ENCODE data around the gene TMTC4.

TMTC4 gene

DNA sequence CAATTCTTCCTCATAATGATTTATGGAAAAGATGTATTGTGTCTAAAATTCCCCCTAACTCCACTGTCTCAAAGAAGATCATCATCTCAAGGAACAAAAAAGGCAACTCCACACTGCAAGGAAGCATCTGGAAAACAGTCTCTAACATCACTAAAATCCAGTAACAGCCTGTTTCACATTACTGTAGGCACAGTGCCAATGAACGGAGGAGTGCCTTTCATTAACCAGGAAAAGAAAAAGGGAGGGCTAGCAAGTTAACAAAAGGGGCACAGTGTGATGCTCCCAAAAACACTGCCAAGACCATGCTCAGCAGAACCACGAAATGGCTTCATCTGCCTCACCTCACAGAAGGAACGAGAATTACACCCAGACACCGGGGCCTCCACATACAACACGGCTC is 8.5 kb downstream of the TMTC4 start:
- H3K4me3 ChIP-seq (ENCODE audit: insufficient read depth, low read depth, low read length) = no peak overlapping the region
- H3K9me3 ChIP-seq (ENCODE audit: control insufficient read depth, low read length) = no peaks in the 10 kb centered on the region
- H3K36me3 ChIP-seq (ENCODE audit: control insufficient read depth, insufficient read depth, low read length) = peaks cover 40% of the 10 kb centered on the region
- WGBS, 2 experiments = 92 to 94% methylated on average over 5 of the region's 5 CpGs
- H3K27ac ChIP-seq (ENCODE audit: insufficient read depth, low read depth, low read length, poor library complexity, severe bottlenecking) = no peak overlapping the region
- no peaks in the 10 kb centered on the region for H3K4me1 ChIP-seq (ENCODE audit: control insufficient read depth, insufficient read depth, low read length)
- H3K27me3 ChIP-seq (ENCODE audit: control insufficient read depth, insufficient read depth, low read length, poor library complexity, severe bottlenecking) = no peaks in the 10 kb centered on the region

DNA sequence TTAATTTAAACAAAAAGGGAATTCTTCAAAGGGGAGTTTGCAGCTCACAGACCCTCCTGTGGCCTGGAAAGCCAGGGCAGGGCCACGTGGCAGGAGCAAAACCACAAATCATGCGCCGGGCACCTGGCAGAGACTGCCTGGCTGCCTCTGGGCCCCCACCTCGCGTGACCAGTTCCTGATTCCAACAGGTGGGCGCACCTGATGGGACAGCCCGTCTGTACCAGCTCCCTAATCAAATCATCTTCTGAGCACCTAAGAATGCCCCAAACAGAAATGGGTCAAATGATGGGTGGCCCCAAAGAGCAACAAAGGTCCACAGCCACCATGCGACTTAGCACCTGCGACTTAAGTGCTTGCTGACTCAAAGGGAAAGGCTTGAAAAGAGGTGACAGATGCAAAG is 9.2 kb downstream of the TMTC4 start:
- Histone ChIP-seq H3K4me1 (ENCODE audit: control insufficient read depth, insufficient read depth, low read length) (no peaks in the 10 kb centered on the region), H3K9me3 (ENCODE audit: control insufficient read depth, low read length) (no peaks in the 10 kb centered on the region), H3K4me3 (ENCODE audit: insufficient read depth, low read depth, low read length) (no peak overlapping the region), H3K27me3 (ENCODE audit: control insufficient read depth, insufficient read depth, low read length, poor library complexity, severe bottlenecking) (no peaks in the 10 kb centered on the region), H3K36me3 (ENCODE audit: control insufficient read depth, insufficient read depth, low read length) (peaks cover 42% of the 10 kb centered on the region), H3K27ac (ENCODE audit: insufficient read depth, low read depth, low read length, poor library complexity, severe bottlenecking) (no peak overlapping the region)
- 94 to 97% methylated on average over 9 of the region's 9 CpGs for WGBS, 2 experiments

DNA sequence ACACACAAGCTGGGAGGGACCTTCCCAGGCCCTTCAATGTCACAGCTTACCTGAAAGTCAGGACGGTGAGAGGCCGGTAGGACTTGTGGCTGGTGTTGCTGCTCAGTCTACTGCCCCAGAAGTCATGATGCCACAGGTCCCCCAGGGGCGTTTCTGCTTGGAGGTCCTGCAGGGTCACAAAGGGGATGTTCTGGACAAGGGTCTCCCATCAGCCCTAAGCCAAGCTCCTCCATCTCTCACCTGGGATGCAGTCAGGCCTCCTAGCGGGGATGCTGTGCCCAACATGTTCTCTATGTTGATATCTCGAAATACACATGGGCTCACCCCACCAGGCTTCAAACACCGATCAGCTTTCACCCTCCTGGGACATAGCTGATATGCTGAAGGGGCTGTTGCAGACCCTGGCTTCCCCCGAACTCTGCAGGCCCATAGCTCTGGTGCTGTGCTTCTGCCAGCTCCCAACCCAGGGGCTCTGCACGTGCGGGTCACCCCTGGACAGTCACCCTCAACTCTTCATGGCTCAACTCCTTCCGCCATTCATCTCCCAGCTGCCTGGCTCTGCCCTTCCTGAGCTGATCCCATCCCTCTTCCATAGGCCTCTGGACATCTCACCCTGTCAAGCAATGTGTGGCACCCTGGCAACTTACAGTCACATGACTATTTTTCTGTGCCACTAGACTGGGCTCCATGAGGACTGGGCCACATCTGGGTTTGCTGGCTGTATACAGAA is 10.3 kb downstream of the TMTC4 start:
- 95% methylated on average over 10 of the region's 10 CpGs for WGBS, 2 experiments
- H3K27ac ChIP-seq (ENCODE audit: insufficient read depth, low read depth, low read length, poor library complexity, severe bottlenecking) = no peak overlapping the region
- H3K9me3 ChIP-seq (ENCODE audit: control insufficient read depth, low read length) = no peaks in the 10 kb centered on the region
- no peak overlapping the region for H3K4me3 ChIP-seq (ENCODE audit: insufficient read depth, low read depth, low read length)
- H3K36me3 ChIP-seq (ENCODE audit: control insufficient read depth, insufficient read depth, low read length) = peaks cover 42% of the 10 kb centered on the region
- H3K27me3 ChIP-seq (ENCODE audit: control insufficient read depth, insufficient read depth, low read length, poor library complexity, severe bottlenecking) = no peaks in the 10 kb centered on the region
- H3K4me1 ChIP-seq (ENCODE audit: control insufficient read depth, insufficient read depth, low read length) = no peaks in the 10 kb centered on the region

DNA sequence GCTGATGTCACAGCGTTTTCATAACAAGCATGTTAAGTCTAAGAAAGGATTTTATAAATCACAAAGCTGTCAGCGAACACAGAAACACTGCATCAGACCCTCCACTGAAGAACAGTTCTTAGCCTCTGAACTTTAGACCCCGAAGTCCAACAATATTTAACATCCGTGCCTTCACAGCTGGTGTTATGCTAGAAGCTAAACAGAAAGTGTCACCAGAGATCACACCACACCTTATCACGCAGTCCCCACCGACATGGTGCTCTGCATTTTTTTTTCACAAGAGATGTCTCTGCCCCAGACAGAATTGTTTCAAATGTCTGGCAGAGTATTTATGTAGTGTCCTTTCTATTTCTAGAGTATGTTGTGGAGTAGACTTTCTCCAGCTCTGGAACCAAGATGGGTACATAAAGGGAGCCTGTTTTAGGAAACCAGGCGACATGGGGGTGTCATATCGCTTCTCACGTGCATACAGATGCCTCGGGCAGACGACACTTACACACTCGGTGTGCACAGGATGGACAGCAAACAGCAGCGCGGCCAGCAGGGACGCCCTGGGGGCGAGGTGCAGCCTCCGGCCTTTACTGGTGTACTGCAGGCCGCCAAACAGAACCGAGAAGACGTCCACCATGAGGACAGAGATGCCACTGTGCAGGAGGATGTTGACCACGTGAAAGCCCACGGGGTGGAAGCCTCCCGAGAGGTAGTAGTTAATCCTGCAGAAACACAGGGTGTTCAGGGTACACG is 12.0 kb downstream of the TMTC4 start:
- Histone ChIP-seq H3K4me1 (ENCODE audit: control insufficient read depth, insufficient read depth, low read length) (no peaks in the 10 kb centered on the region), H3K9me3 (ENCODE audit: control insufficient read depth, low read length) (no peaks in the 10 kb centered on the region), H3K27me3 (ENCODE audit: control insufficient read depth, insufficient read depth, low read length, poor library complexity, severe bottlenecking) (no peaks in the 10 kb centered on the region), H3K27ac (ENCODE audit: insufficient read depth, low read depth, low read length, poor library complexity, severe bottlenecking) (no peak overlapping the region), H3K36me3 (ENCODE audit: control insufficient read depth, insufficient read depth, low read length) (peaks cover 38% of the 10 kb centered on the region), H3K4me3 (ENCODE audit: insufficient read depth, low read depth, low read length) (no peak overlapping the region)
- WGBS, 2 experiments = 90 to 94% methylated on average over 24 of the region's 24 CpGs

DNA sequence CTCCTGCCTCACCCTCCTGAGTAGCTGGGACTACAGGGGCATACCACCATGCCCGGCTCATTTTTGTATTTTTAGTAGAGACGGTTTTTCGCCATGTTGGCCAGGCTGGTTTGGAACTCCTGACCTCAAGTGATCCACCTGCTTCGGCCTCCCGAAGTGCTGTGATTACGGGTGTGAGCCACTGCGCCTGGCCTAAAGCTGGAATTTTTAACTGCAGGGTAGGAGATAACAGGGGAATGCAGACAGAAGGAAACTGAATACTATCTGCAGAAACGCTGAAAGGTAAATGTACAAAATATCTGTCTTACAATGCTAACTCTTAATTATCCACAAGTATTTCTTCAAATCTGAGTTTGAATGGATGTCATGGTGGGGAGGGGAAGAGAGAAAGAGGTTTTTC is 13.8 kb downstream of the TMTC4 start:
- Histone ChIP-seq H3K4me1 (ENCODE audit: control insufficient read depth, insufficient read depth, low read length) (no peaks in the 10 kb centered on the region), H3K4me3 (ENCODE audit: insufficient read depth, low read depth, low read length) (no peak overlapping the region), H3K9me3 (ENCODE audit: control insufficient read depth, low read length) (no peaks in the 10 kb centered on the region), H3K36me3 (ENCODE audit: control insufficient read depth, insufficient read depth, low read length) (peaks cover 34% of the 10 kb centered on the region), H3K27ac (ENCODE audit: insufficient read depth, low read depth, low read length, poor library complexity, severe bottlenecking) (no peak overlapping the region), H3K27me3 (ENCODE audit: control insufficient read depth, insufficient read depth, low read length, poor library complexity, severe bottlenecking) (no peaks in the 10 kb centered on the region)
- 85 to 88% methylated on average over 7 to 8 of the region's 8 CpGs for WGBS, 2 experiments

DNA sequence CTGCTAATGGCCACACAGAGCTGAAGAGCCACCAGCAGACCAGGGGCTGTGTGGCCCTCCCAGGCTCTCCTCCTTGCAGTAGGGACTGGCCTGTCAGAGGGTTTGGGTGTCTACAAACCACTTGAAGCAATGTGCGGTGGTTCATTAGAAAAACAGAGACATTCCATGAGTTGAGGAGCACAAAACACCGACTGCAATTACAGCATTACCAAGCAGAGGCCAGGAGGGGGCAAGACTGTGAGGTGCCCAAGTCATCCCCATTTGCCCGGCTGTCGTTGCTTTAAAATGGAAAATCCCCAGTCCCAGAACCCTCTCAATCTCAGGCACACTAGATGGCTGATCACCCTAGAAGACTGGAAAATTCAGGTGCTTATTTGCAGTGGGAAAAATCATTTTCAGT is 15.0 kb downstream of the TMTC4 start:
- no peaks in the 10 kb centered on the region for H3K27me3 ChIP-seq (ENCODE audit: control insufficient read depth, insufficient read depth, low read length, poor library complexity, severe bottlenecking)
- H3K9me3 ChIP-seq (ENCODE audit: control insufficient read depth, low read length) = no peaks in the 10 kb centered on the region
- peaks cover 29% of the 10 kb centered on the region for H3K36me3 ChIP-seq (ENCODE audit: control insufficient read depth, insufficient read depth, low read length)
- H3K4me1 ChIP-seq (ENCODE audit: control insufficient read depth, insufficient read depth, low read length) = no peaks in the 10 kb centered on the region
- 83 to 89% methylated on average over 4 of the region's 4 CpGs for WGBS, 2 experiments
- H3K4me3 ChIP-seq (ENCODE audit: insufficient read depth, low read depth, low read length) = no peak overlapping the region
- H3K27ac ChIP-seq (ENCODE audit: insufficient read depth, low read depth, low read length, poor library complexity, severe bottlenecking) = no peak overlapping the region

DNA sequence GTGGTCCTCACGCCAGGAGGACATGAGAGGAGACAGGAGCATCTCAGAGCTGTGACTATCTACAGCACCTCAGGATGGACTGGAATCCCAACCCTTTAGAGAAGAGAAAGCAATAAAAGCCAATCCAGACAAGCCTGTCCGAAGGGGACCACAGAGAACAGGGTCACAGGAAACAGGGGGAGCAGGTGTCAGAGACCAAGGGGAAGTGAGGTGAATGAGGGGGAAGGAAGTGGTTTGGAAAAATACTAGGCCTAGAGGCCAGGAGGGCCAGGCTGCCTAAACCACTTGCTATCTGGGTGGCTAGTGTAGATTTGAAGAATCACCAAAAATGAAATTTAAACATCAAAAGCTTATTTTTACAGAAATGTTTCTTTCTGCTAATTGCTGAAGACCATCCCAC is 16.2 kb downstream of the TMTC4 start:
- Histone ChIP-seq H3K4me1 (ENCODE audit: control insufficient read depth, insufficient read depth, low read length) (no peaks in the 10 kb centered on the region), H3K27me3 (ENCODE audit: control insufficient read depth, insufficient read depth, low read length, poor library complexity, severe bottlenecking) (no peaks in the 10 kb centered on the region), H3K36me3 (ENCODE audit: control insufficient read depth, insufficient read depth, low read length) (peaks cover 23% of the 10 kb centered on the region), H3K9me3 (ENCODE audit: control insufficient read depth, low read length) (no peaks in the 10 kb centered on the region), H3K27ac (ENCODE audit: insufficient read depth, low read depth, low read length, poor library complexity, severe bottlenecking) (no peak overlapping the region), H3K4me3 (ENCODE audit: insufficient read depth, low read depth, low read length) (no peak overlapping the region)
- WGBS, 2 experiments = 62 to 68% methylated on average over 2 of the region's 2 CpGs

DNA sequence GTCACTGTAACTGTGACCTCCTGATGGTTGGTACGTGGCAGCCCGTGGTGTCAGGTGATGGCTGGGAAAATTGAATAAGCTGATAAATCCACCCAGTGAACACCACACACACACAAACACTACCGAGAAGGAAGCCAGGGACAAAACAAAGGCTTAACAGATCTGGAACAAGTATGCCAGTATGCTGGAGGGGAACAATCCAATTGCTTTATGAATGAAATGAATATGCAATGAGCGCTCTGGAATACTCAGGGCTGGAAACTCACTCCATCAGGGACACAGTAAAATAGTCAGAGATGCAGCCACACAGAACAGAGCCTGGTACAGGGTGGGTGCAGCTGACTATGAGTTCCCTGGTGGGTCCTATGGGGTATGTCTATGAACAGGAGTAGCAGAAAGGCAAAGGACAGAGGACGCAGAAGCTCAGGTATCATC is 16.7 kb downstream of the TMTC4 start:
- Histone ChIP-seq H3K27me3 (ENCODE audit: control insufficient read depth, insufficient read depth, low read length, poor library complexity, severe bottlenecking) (no peaks in the 10 kb centered on the region), H3K4me1 (ENCODE audit: control insufficient read depth, insufficient read depth, low read length) (no peaks in the 10 kb centered on the region), H3K4me3 (ENCODE audit: insufficient read depth, low read depth, low read length) (no peak overlapping the region), H3K27ac (ENCODE audit: insufficient read depth, low read depth, low read length, poor library complexity, severe bottlenecking) (no peak overlapping the region), H3K36me3 (ENCODE audit: control insufficient read depth, insufficient read depth, low read length) (peaks cover 22% of the 10 kb centered on the region), H3K9me3 (ENCODE audit: control insufficient read depth, low read length) (no peaks in the 10 kb centered on the region)
- WGBS, 2 experiments = 94 to 97% methylated on average over 4 to 5 of the region's 5 CpGs

DNA sequence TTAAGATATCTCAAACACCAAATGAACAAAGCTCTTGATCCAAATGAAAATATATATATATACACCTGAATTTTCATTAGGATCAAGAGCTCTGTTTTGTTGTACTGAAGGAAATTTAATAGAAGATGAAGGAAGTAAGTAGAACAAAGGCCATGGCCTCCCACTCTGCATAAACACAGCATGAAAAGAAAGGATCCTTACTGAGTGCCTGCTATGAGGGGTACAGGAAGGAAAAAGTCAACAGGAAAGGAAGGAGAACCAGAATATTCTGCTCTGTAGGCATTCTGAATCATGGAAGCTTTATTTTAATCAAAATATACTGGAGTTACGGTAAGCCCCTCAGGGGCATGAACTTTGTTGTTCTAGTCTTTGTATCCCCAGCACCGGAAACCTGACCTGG is 22.1 kb downstream of the TMTC4 start:
- Histone ChIP-seq H3K27me3 (ENCODE audit: control insufficient read depth, insufficient read depth, low read length, poor library complexity, severe bottlenecking) (no peaks in the 10 kb centered on the region), H3K27ac (ENCODE audit: insufficient read depth, low read depth, low read length, poor library complexity, severe bottlenecking) (no peak overlapping the region), H3K4me3 (ENCODE audit: insufficient read depth, low read depth, low read length) (no peak overlapping the region), H3K4me1 (ENCODE audit: control insufficient read depth, insufficient read depth, low read length) (no peaks in the 10 kb centered on the region), H3K36me3 (ENCODE audit: control insufficient read depth, insufficient read depth, low read length) (peaks cover 11% of the 10 kb centered on the region), H3K9me3 (ENCODE audit: control insufficient read depth, low read length) (no peaks in the 10 kb centered on the region)
- 83 to 100% methylated on average over 2 of the region's 2 CpGs for WGBS, 2 experiments

DNA sequence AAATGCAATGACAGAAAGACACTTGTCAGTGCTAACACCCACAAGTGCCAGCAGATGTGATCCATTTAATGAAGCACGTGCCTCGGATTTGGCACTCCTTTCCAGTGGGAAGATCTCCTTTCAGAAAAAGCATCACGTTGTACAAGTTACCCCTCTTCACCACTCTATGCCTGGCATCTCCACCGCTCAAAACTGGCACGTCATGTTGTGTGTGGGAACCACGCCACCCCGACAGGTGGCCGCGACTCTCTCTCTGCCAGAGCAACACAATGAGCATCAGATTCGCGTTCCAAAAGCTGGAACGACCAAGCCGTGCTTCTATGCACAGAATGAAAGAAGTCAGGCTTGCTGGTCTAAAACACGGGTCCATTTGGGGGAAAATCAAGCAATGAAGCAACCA is 24.3 kb downstream of the TMTC4 start:
- H3K4me1 ChIP-seq (ENCODE audit: control insufficient read depth, insufficient read depth, low read length) = no peaks in the 10 kb centered on the region
- H3K36me3 ChIP-seq (ENCODE audit: control insufficient read depth, insufficient read depth, low read length) = peaks cover 2% of the 10 kb centered on the region
- no peak overlapping the region for H3K4me3 ChIP-seq (ENCODE audit: insufficient read depth, low read depth, low read length)
- H3K27me3 ChIP-seq (ENCODE audit: control insufficient read depth, insufficient read depth, low read length, poor library complexity, severe bottlenecking) = no peaks in the 10 kb centered on the region
- H3K27ac ChIP-seq (ENCODE audit: insufficient read depth, low read depth, low read length, poor library complexity, severe bottlenecking) = no peak overlapping the region
- H3K9me3 ChIP-seq (ENCODE audit: control insufficient read depth, low read length) = no peaks in the 10 kb centered on the region
- 90 to 92% methylated on average over 14 of the region's 14 CpGs for whole genome bisulfite sequencing, 2 experiments

Data from ectodermal cell (in vitro differentiated cells).